Bronchus fibroblast of lung (primary cell): ENCODE results near the gene CMTR2. TPM values are rescaled to one million over a fixed set of nuclear protein-coding genes. Genes with fewer than 3 reads are reported as not detected.

ENCODE experiments used
- total RNA-seq: library from RNA; depleted of rRNA; stranded (reverse); fragments of >200 nt; gene quantifications from 2 replicates; pipeline ENCODE4 v1.2.3, GENCODE V29; 2015

The CMTR2 gene, protein sequence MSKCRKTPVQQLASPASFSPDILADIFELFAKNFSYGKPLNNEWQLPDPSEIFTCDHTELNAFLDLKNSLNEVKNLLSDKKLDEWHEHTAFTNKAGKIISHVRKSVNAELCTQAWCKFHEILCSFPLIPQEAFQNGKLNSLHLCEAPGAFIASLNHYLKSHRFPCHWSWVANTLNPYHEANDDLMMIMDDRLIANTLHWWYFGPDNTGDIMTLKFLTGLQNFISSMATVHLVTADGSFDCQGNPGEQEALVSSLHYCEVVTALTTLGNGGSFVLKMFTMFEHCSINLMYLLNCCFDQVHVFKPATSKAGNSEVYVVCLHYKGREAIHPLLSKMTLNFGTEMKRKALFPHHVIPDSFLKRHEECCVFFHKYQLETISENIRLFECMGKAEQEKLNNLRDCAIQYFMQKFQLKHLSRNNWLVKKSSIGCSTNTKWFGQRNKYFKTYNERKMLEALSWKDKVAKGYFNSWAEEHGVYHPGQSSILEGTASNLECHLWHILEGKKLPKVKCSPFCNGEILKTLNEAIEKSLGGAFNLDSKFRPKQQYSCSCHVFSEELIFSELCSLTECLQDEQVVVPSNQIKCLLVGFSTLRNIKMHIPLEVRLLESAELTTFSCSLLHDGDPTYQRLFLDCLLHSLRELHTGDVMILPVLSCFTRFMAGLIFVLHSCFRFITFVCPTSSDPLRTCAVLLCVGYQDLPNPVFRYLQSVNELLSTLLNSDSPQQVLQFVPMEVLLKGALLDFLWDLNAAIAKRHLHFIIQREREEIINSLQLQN
- total RNA-seq, result 15.0 TPM in 2 replicates

DNA sequence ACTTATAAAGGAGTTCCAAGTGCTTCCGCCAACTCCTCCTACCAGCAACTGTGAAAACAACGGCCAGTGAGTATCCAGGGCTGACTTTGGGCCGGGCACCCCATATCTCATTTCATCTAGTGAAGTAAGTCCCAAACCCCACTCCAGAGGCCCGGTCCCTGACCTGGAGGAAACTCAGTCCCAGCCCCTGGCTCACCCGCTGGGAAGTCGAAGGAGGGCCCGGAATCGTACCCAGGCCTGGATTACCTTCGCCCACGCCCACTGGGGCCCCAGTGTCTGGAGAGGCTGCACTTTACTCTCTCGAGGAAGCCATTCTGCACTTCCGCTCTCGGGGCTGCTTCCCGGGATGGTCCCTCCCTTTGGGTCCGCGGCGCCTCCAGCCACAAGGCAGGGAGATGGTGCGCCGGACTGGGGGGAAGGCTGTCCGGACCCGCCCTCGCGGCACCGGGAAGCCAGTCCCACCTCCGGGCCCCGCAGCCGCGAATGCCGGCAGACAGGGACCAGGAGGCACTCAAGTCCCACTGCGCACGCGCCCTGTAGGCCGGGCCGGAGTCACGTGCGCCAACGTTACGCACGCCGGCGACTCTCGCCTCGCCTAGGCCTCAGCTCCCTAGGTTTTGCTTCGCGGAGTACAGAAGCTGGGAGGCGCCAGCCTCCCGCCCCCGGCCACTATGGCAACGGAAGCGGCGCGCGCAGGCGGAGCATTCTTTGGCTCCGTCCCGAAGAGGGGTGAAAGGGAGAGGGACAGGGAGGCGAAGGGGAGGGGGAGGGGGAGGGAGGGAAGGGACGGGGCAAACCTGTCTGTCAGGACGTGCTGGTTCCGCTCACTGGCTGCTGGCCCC is at the start of gene CMTR2:
TSS of gene CMTR2 (minus strand) at position 513 of the 842 bp plus-strand sequence. CDS start 3,482 bp downstream, outside the sequence.

Other genes with a start within 250 kb of the CMTR2 start
- gene HYDIN, start 58.7 kb downstream of the CMTR2 start, total RNA-seq, result 0.34 TPM in 1 of 2 replicates, not detected in the other
- gene CALB2, start 69.3 kb upstream of the CMTR2 start, total RNA-seq, result under 0.01 TPM in 1 of 2 replicates, not detected in the other
- not detected in 2 replicates for gene TLE7, start 152.7 kb upstream of the CMTR2 start, total RNA-seq
- gene ZNF23, start 172.8 kb upstream of the CMTR2 start, total RNA-seq, result 5.4 and 5.5 TPM in 2 replicates
- gene ZNF19, start 199.9 kb upstream of the CMTR2 start, total RNA-seq, result 1.5 and 2.5 TPM in 2 replicates
- under 0.01 TPM in 1 of 2 replicates, not detected in the other for gene CHST4, start 237.0 kb upstream of the CMTR2 start, total RNA-seq